ENCODE measurements around the gene DYNAP. TPM values are rescaled to one million over a fixed set of nuclear protein-coding genes. Genes with fewer than 3 reads are reported as not detected.

Gene DYNAP
- total RNA-seq, 4 donors from 2014 or later, result not detected

GRCh38 chr18:54604211-54604610 is 13.2 kb downstream of the DYNAP start:
- no peaks in the 10 kb centered on the region for H3K27me3 ChIP-seq
- intact Hi-C loops (cut with DNase I), result no loop called here
- H3K9me3 ChIP-seq, result no peaks in the 10 kb centered on the region
- TF ChIP-seq CTCF (IDR thresholded peaks at IDR 0.05) (no peak), POLR2A (IDR thresholded peaks at IDR 0.05) (no peak)
- no peak overlapping the region for H3K27ac ChIP-seq
- 87 to 91% methylated on average over 6 of the region's 6 CpGs for WGBS, 2 donors
- no peak for DNase-seq
- H3K4me3 ChIP-seq (replicated peaks in 1 of 3), result no peak overlapping the region
- H3K4me1 ChIP-seq, result peaks cover 0 to 4% of the 10 kb centered on the region in 2 donors
- H3K36me3 ChIP-seq, result no peaks in the 10 kb centered on the region

- Histone ChIP-seq H3K4me3 (replicated peaks in 1 of 3) (no peak overlapping the region), H3K4me1 (peaks cover 0 to 4% of the 10 kb centered on the region in 2 donors), H3K27me3 (no peaks in the 10 kb centered on the region), H3K9me3 (no peaks in the 10 kb centered on the region), H3K27ac (peak overlapping the region in 2 of 3 donors; percentile 63 to 73), H3K36me3 (no peaks in the 10 kb centered on the region)
- WGBS, 2 donors, result 73 to 79% methylated on average over 9 of the region's 9 CpGs
- TF ChIP-seq CTCF (IDR thresholded peaks at IDR 0.05), result no peak
- TF ChIP-seq POLR2A (IDR thresholded peaks at IDR 0.05), result no peak
- intact Hi-C loops (cut with DNase I), result no loop called here
- peak; percentile 13 to 19 for DNase-seq
Measured at GRCh38 chr18:54606835-54607212, 15.8 kb downstream of the DYNAP start.

DNA sequence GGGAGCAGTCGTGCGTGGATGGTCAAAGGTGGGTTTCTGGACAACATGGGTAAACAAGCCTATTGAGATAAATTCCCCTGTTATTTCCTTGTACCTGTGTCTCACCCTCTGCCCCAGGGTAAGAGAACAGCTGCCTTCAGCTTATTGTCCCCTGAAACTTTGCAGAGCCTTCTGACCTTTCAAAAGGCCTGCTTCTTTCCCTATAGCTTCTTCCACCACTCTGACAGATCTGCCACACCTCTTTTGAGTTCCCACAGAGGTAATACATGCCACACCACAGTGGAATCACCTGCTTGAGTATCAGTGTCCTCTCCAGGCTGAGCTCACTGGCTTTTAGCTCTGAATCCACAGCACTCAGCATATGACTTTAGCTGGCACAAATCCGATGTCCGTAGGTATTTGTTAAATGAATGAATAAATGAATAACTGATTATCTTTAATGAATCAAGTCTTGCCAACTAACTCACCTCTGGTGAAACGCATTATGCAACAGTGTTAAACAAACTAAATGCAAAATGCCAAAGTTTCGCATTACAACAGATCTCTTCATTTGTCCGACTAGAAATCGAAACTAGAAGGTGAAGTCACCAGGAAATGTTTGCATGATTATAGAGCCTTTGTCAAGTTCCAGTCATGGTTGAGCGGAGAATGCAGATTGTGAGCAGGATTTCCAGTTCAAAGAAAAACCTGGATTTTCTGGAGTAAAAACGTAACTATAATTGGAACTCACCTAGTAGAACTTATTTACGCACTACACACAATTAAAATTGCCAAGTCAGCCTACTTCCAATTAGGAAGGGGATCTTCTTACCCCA is 16.4 kb downstream of the DYNAP start:
- H3K4me3 ChIP-seq (replicated peaks in 1 of 3), result peak overlapping the region in 2 of 3 donors; percentile 29 to 51
- peak overlapping the region; percentile 63 to 81 (median 73) for H3K27ac ChIP-seq
- TF ChIP-seq POLR2A (IDR thresholded peaks at IDR 0.05) (peak in 1 of 2 donors; percentile 16), CTCF (IDR thresholded peaks at IDR 0.05) (no peak)
- WGBS, 2 donors, result 38 to 41% methylated on average over 11 of the region's 11 CpGs
- intact Hi-C loops (cut with DNase I), result no loop called here
- H3K36me3 ChIP-seq, result no peaks in the 10 kb centered on the region
- H3K4me1 ChIP-seq, result peaks cover 0 to 4% of the 10 kb centered on the region in 2 donors
- no peaks in the 10 kb centered on the region for H3K27me3 ChIP-seq
- peak; percentile 37 to 50 for DNase-seq
- H3K9me3 ChIP-seq, result no peaks in the 10 kb centered on the region

GRCh38 chr18:54608028-54608642 is 17.1 kb downstream of the DYNAP start:
- no peak for TF ChIP-seq POLR2A (IDR thresholded peaks at IDR 0.05)
- no peak for TF ChIP-seq CTCF (IDR thresholded peaks at IDR 0.05)
- Histone ChIP-seq H3K4me3 (replicated peaks in 1 of 3) (peak overlapping the region in 2 of 3 donors; percentile 29 to 51), H3K27ac (peak overlapping the region; percentile 63 to 81 (median 73)), H3K9me3 (no peaks in the 10 kb centered on the region), H3K27me3 (no peaks in the 10 kb centered on the region), H3K36me3 (no peaks in the 10 kb centered on the region), H3K4me1 (peaks cover 0 to 4% of the 10 kb centered on the region in 2 donors)
- WGBS, 2 donors, result 44 to 46% methylated on average over 3 of the region's 3 CpGs
- no peak for DNase-seq
- intact Hi-C loops (cut with DNase I), result no loop called here

DNA sequence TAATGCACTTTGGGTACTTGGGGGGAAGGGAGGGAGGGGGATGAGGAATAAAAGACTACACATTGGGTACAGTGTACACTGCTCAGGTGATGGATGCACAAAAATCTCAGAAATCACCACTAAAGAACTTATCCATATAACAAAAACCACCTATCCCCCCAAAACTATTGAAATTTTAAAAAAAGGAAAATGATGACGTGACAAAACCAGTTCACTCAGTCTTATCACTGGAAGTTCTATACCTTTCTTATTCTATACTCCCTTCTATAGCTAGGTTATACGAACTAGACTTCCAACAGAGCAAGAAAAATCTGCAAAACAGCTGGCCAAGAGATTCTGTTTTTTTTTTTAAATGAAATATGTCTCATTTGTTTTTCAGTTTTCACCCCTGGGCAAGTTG is 20.8 kb downstream of the DYNAP start:
- Histone ChIP-seq H3K27ac (no peak overlapping the region), H3K4me3 (replicated peaks in 1 of 3) (no peak overlapping the region), H3K36me3 (no peaks in the 10 kb centered on the region), H3K4me1 (peaks cover 0 to 4% of the 10 kb centered on the region in 2 donors), H3K9me3 (no peaks in the 10 kb centered on the region), H3K27me3 (no peaks in the 10 kb centered on the region)
- WGBS, 2 donors, result 84 to 88% methylated on average over 2 of the region's 2 CpGs
- no peak for TF ChIP-seq POLR2A (IDR thresholded peaks at IDR 0.05)
- TF ChIP-seq CTCF (IDR thresholded peaks at IDR 0.05), result no peak
- intact Hi-C loops (cut with DNase I), result no loop called here
- no peak for DNase-seq

Measured in thyroid gland (tissue), 4 donors.